ENCODE measurements around the gene DNM1L. TPM values are rescaled to one million over a fixed set of nuclear protein-coding genes. Genes with fewer than 3 reads are reported as not detected.
A peak's percentile ranks its signal among the peaks of the same experiment; 100 is the strongest.

The DNM1L gene
- total and polyA plus RNA-seq, 9 of the 15 experiments (the other 6 are each of a cell fraction or from before 2014, with no cell fraction given), result 24.1 to 82.8 (median 61.5) TPM

DNA sequence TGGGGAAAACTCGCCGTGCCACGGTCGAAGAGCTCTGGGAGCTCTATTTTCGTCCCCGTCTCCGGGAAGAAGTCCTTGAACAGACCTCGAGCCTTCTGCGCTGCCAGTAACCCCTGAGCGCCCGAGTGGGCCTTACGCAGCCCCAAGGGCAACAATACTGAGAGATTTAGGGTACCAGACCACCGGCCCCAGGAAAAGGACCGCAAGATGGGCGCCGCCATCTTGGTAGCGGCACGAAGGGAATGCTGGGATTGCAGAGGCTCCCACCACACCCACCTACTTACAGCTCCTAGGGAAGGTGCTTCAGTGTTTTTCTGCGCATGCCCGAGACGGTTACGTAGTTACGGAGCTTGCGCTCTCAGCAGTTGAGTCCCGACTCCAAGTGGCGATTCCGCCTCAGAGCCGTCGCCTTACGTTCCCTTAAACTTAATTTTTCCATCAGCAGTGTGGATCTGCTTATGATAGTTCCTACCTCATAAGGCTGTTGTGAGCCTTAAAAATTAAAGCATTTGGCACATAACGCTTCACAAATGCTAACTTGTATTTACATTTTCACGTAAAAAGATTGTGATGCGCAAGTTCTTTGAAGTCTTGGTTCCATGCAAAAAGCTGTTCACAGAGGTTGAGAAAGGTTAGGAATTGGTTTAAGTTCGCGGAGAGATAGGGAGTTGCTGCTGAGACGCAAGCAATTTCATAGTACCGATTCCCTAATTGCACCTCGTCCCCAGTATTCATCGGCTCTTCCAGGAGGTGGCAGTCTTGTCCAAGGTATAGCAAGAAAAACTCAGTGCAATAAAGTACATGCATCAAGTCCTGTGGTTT lies 76.8 kb downstream of the DNM1L start, which contains the start of gene YARS2 (continued):
- no peak for TF ChIP-seq ZFP30 (CRISPR knock-in tag; IDR thresholded peaks at IDR 0.05; ENCODE audit: borderline replicate concordance)
- no peak for TF ChIP-seq KDM2B (CRISPR knock-in tag; IDR thresholded peaks at IDR 0.05)
- no peak for TF ChIP-seq CREB1 (IDR thresholded peaks at IDR 0.05)
- 0 out of 2 replicates have a peak, but pooled peaks have one; percentile 15 for TF ChIP-seq CREB1 (CRISPR knock-in tag; IDR thresholded peaks at IDR 0.05)
- no peak for TF ChIP-seq ZNF589 (CRISPR knock-in tag; IDR thresholded peaks at IDR 0.05; ENCODE audit: low read depth)
- TF ChIP-seq SRSF7 (optimal IDR thresholded peaks at IDR 0.05; ENCODE audit: low read depth, low read length), result no peak
- TF ChIP-seq CCNT2 (IDR thresholded peaks at IDR 0.05; ENCODE audit: borderline replicate concordance, extremely low read depth, insufficient read length, low read depth, low read length), result no peak
- peak; percentile 57; the same call in 1 of the 2 replicates for TF ChIP-seq RB1 (IDR thresholded peaks at IDR 0.05; ENCODE audit: low read depth)
- TF ChIP-seq RAD21 (CRISPR knock-in tag; conservative IDR thresholded peaks at IDR 0.05 in 1 of 2, IDR thresholded peaks at IDR 0.05 in 1 of 2), result peak; percentile 95 to 97
- TF ChIP-seq IRF9 (tag; IDR thresholded peaks at IDR 0.05), result no peak
- peak; percentile 72 for TF ChIP-seq ATF7 (IDR thresholded peaks at IDR 0.05)
- TF ChIP-seq MCM7 (IDR thresholded peaks at IDR 0.05), result no peak
- no peak for TF ChIP-seq TCF3 (CRISPR knock-in tag; IDR thresholded peaks at IDR 0.05)
- no peak for TF ChIP-seq CBFB (CRISPR knock-in tag; IDR thresholded peaks at IDR 0.05)
- TF ChIP-seq ZNF764 (CRISPR knock-in tag; IDR thresholded peaks at IDR 0.05; ENCODE audit: low read depth), result peak; percentile 83
- TF ChIP-seq EWSR1 (IDR thresholded peaks at IDR 0.05; ENCODE audit: borderline replicate concordance, low read depth, partially characterized antibody), result no peak
- no peak for TF ChIP-seq ZNF444 (CRISPR knock-in tag; IDR thresholded peaks at IDR 0.05)
- TF ChIP-seq ZNF644 (tag; IDR thresholded peaks at IDR 0.05; ENCODE audit: low read depth), result peak; percentile 71
- no peak; the same call in 1 of the 2 replicates for TF ChIP-seq VEZF1 (CRISPR knock-in tag; IDR thresholded peaks at IDR 0.05)
- no peak for TF ChIP-seq ZNF436 (CRISPR knock-in tag; IDR thresholded peaks at IDR 0.05)
- TF ChIP-seq RNF2 (IDR thresholded peaks at IDR 0.05), result no peak
- no peak for TF ChIP-seq NELFE (IDR thresholded peaks at IDR 0.05; ENCODE audit: insufficient read depth, insufficient read length)
- TF ChIP-seq, protein P1, sequence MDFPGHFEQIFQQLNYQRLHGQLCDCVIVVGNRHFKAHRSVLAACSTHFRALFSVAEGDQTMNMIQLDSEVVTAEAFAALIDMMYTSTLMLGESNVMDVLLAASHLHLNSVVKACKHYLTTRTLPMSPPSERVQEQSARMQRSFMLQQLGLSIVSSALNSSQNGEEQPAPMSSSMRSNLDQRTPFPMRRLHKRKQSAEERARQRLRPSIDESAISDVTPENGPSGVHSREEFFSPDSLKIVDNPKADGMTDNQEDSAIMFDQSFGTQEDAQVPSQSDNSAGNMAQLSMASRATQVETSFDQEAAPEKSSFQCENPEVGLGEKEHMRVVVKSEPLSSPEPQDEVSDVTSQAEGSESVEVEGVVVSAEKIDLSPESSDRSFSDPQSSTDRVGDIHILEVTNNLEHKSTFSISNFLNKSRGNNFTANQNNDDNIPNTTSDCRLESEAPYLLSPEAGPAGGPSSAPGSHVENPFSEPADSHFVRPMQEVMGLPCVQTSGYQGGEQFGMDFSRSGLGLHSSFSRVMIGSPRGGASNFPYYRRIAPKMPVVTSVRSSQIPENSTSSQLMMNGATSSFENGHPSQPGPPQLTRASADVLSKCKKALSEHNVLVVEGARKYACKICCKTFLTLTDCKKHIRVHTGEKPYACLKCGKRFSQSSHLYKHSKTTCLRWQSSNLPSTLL (IDR thresholded peaks at IDR 0.05), result no peak
- peak; percentile 95 to 96 for TF ChIP-seq NRF1 (conservative IDR thresholded peaks at IDR 0.05 in 1 of 2, IDR thresholded peaks at IDR 0.05 in 1 of 2)
